Sigmoid colon (tissue), 4 donors: ENCODE data around the gene APOA5.

Experiments
- POLR2A ChIP-seq, 2 donors: fragments of 450-650 bp; IDR thresholded peaks; one replicate each; pipeline ENCODE4 v1.6.1; 2016; ENCODE audit warnings: antibody characterized with exemption in 2 of 2, mild to moderate bottlenecking in 2 of 2, moderate library complexity in 2 of 2
- POLR2AphosphoS5 ChIP-seq, 4 donors: sonication (generic); formaldehyde crosslinking; IDR thresholded peaks; one replicate each; pipeline ENCODE4 v1.6.1; 2017; ENCODE audit warnings: antibody characterized with exemption in 4 of 4

- TF ChIP-seq POLR2A (IDR thresholded peaks at IDR 0.05) (no peak), POLR2AphosphoS5 (IDR thresholded peaks at IDR 0.05) (no peak)
Measured at GRCh38 chr11:116828632-116829524, 37.2 kb upstream of the APOA5 start.
